Measurements from ENCODE around the gene GPR137.
A peak's percentile ranks its signal among the peaks of the same experiment; 100 is the strongest.

The GPR137 gene

DNA sequence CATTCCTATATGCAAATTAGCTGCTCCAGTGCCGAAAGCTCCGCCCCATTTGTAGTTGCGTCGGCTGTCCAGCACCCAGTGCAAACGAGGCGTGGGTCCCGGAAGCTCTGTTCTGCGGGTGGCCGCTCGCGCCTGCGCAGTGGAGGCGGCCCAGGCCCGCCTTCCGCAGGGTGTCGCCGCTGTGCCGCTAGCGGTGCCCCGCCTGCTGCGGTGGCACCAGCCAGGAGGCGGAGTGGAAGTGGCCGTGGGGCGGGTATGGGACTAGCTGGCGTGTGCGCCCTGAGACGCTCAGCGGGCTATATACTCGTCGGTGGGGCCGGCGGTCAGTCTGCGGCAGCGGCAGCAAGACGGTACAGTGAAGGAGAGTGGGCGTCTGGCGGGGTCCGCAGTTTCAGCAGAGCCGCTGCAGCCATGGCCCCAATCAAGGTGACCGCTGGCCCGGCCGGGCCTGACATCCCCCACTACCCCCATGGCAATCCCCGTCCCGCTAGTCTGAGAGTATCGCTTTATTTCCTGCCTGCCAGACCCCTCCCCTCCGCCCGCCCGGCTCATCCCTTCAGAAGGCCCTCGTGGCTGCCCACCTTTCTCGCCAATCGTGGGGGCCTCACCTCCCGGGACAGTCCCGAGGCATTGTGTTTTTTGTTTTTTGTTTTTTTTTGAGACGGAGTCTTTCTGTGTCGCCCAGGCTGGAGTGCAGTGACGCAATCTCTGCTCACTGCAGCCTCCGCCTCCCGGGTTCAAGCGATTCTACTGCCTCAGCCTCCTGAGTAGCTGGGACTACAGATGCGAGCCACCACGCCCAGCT, 32.5 kb downstream of the GPR137 start, which contains the start of gene PRDX5:
Gene PRDX5, plus strand, starts transcription at position 161 of the 805 bp plus-strand sequence. Its CDS starts 95 bp downstream, at position 256.
- H3K27ac Mint-ChIP-seq = peak within 1 kb of the TSS; percentile 100
- peaks cover 16% of the 10 kb centered on the region for H3K4me1 Mint-ChIP-seq
- TF ChIP-seq, protein P1, sequence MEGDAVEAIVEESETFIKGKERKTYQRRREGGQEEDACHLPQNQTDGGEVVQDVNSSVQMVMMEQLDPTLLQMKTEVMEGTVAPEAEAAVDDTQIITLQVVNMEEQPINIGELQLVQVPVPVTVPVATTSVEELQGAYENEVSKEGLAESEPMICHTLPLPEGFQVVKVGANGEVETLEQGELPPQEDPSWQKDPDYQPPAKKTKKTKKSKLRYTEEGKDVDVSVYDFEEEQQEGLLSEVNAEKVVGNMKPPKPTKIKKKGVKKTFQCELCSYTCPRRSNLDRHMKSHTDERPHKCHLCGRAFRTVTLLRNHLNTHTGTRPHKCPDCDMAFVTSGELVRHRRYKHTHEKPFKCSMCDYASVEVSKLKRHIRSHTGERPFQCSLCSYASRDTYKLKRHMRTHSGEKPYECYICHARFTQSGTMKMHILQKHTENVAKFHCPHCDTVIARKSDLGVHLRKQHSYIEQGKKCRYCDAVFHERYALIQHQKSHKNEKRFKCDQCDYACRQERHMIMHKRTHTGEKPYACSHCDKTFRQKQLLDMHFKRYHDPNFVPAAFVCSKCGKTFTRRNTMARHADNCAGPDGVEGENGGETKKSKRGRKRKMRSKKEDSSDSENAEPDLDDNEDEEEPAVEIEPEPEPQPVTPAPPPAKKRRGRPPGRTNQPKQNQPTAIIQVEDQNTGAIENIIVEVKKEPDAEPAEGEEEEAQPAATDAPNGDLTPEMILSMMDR (IDR thresholded peaks at IDR 0.05; ENCODE audit: unreplicated experiment in 3 of 3) = peak in 2 of 3 experiments; percentile 7 to 28
- H3K36me3 Mint-ChIP-seq (ENCODE audit: low read depth) = peaks cover 15% of the 10 kb centered on the region
- H3K27me3 Mint-ChIP-seq (ENCODE audit: low read depth) = no peaks in the 10 kb centered on the region
- H3K4me3 Mint-ChIP-seq = peak within 1 kb of the TSS; percentile 94 to 99 (median 96)
- H3K9me3 Mint-ChIP-seq = no peaks in the 10 kb centered on the region

DNA sequence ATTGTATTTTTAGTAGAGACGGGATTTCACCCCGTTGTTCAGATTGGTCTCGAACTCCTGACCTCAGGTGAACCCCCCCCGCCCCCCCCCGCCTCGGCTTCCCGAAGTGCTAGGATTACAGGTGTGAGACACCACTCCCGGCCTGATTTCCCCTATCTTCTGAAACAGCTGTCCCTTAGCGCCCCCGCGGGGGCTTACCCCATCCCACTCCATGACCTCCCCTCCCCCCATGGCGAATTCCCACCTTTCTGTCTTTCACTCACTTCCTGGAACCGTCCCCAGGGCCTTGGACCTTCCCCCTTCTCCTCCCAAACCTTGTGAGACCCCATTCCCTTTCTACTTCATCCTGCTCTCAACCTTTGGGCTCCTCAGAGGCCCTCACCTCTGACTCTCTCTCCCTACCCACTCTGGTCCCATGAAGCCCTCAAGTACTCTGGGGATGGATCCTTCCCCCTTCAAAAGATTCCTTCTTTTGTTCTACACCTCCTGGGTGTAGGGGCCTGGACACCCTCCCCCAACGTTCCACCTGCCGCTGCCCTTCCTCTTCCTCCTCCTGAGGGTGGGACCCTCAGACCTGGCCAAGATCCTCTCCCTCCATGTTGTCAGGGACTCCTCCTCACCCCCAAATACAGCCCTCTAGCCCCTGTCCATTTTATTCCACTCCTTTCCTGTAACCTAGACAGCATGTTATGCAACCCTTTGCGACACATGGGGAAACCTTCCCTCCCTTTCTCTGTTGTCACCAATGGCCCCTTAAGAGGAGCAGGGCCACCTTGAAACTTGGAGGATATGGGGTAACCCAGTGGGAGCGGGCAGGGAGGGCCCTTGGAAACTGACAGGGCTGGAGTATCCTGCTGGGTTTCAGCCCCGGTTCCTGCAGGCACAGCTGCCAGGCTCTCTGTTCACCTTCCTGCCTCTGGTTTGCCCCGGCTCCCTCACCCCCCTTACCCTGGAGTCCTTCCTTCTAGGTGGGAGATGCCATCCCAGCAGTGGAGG, 33.4 kb downstream of the GPR137 start:
- Mint-ChIP-seq H3K9me3 (no peaks in the 10 kb centered on the region), H3K4me3 (peak overlapping the region; percentile 94 to 99 (median 96)), H3K27me3 (ENCODE audit: low read depth) (no peaks in the 10 kb centered on the region), H3K27ac (peak overlapping the region; percentile 100), H3K4me1 (peaks cover 16% of the 10 kb centered on the region), H3K36me3 (ENCODE audit: low read depth) (peaks cover 12% of the 10 kb centered on the region)
- TF ChIP-seq, protein P1 (IDR thresholded peaks at IDR 0.05; ENCODE audit: unreplicated experiment in 3 of 3) = no peak

DNA sequence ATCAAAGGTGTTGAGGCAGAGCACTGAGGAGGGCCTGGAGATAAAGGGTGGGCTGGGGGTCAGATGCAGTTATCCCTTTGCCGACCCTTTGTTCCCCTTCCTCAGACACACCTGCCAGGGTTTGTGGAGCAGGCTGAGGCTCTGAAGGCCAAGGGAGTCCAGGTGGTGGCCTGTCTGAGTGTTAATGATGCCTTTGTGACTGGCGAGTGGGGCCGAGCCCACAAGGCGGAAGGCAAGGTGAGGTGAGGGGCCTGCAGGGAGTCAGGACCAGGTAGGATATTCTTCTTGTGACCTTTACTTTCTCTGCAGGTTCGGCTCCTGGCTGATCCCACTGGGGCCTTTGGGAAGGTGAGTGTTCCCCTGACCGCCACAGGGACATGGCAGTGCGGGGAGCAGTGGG, 34.9 kb downstream of the GPR137 start:
- no peaks in the 10 kb centered on the region for H3K27me3 Mint-ChIP-seq (ENCODE audit: low read depth)
- H3K9me3 Mint-ChIP-seq = no peaks in the 10 kb centered on the region
- peak overlapping the region; percentile 64 to 77 (median 76) for H3K4me3 Mint-ChIP-seq
- peaks cover 16% of the 10 kb centered on the region for H3K4me1 Mint-ChIP-seq
- H3K27ac Mint-ChIP-seq = peak overlapping the region in 1 of 3 experiments; percentile 49
- TF ChIP-seq, protein P1 (IDR thresholded peaks at IDR 0.05; ENCODE audit: unreplicated experiment in 3 of 3) = no peak
- peaks cover 9% of the 10 kb centered on the region for H3K36me3 Mint-ChIP-seq (ENCODE audit: low read depth)

DNA sequence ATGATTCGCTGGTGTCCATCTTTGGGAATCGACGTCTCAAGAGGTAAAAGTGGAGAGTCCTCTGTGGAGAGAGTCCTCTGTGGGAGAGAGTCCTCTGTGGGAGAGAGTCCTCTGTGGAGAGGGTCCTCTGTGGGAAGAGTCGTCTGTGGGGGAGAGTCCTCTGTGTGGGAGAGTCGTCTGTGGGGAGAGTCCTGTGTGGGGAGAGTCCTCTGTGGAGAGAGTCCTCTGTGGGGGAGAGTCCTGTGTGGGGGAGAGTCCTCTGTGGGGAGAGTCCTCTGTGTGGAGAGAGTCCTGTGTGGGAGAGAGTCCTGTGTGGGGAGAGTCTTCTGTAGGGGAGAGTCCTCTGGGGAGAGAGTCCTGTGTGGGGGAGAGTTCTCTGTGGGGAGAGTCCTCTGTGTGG, 35.4 kb downstream of the GPR137 start:
- peaks cover 16% of the 10 kb centered on the region for H3K4me1 Mint-ChIP-seq
- H3K27me3 Mint-ChIP-seq (ENCODE audit: low read depth) = no peaks in the 10 kb centered on the region
- peaks cover 9% of the 10 kb centered on the region for H3K36me3 Mint-ChIP-seq (ENCODE audit: low read depth)
- H3K27ac Mint-ChIP-seq = peak overlapping the region in 1 of 3 experiments; percentile 29
- H3K9me3 Mint-ChIP-seq = no peaks in the 10 kb centered on the region
- TF ChIP-seq, protein P1 (IDR thresholded peaks at IDR 0.05; ENCODE audit: unreplicated experiment in 3 of 3) = no peak
- H3K4me3 Mint-ChIP-seq = peak overlapping the region; percentile 64 to 77 (median 76)

DNA sequence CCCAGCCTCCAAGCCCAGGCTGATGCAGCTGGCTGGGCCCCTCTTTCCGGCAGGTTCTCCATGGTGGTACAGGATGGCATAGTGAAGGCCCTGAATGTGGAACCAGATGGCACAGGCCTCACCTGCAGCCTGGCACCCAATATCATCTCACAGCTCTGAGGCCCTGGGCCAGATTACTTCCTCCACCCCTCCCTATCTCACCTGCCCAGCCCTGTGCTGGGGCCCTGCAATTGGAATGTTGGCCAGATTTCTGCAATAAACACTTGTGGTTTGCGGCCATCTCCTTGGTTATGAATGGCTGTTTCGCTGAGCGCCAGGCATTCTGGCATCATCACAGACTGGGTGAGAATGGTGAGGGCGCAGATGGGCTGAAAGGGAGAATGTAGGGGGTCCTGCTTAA, 35.9 kb downstream of the GPR137 start:
- Mint-ChIP-seq H3K36me3 (ENCODE audit: low read depth) (peaks cover 9% of the 10 kb centered on the region), H3K27me3 (ENCODE audit: low read depth) (no peaks in the 10 kb centered on the region), H3K27ac (peak overlapping the region in 1 of 3 experiments; percentile 35), H3K4me3 (peak overlapping the region; percentile 64 to 77 (median 76)), H3K4me1 (peaks cover 16% of the 10 kb centered on the region), H3K9me3 (no peaks in the 10 kb centered on the region)
- TF ChIP-seq, protein P1 (IDR thresholded peaks at IDR 0.05; ENCODE audit: unreplicated experiment in 3 of 3) = no peak
